Activated naive CD8-positive, alpha-beta T cell (primary cell): ENCODE data around the gene TMEM234.
A peak's percentile ranks its signal among the peaks of the same experiment; 100 is the strongest.
"Not testable (repeated sequence)": the region's sequence is repeated elsewhere in the genome, so short reads cannot be mapped to it uniquely, and the experiment has no call there.

Experiments used
- H3K27ac Mint-ChIP-seq: one replicate; pipeline ENCODE4 v1.8.0; 2021; ENCODE audit warnings: mixed read lengths
- H3K27me3 Mint-ChIP-seq: one replicate; pipeline ENCODE4 v1.8.0; 2021; ENCODE audit warnings: mixed read lengths
- H3K36me3 Mint-ChIP-seq: one replicate; pipeline ENCODE4 v1.8.0; 2021; ENCODE audit warnings: mixed read lengths
- H3K4me1 Mint-ChIP-seq: one replicate; pipeline ENCODE4 v1.8.0; 2021; ENCODE audit warnings: low read depth, mixed read lengths
- H3K4me3 Mint-ChIP-seq: one replicate; pipeline ENCODE4 v1.8.0; 2021; ENCODE audit warnings: mild to moderate bottlenecking, mixed read lengths
- H3K9me3 Mint-ChIP-seq: one replicate; pipeline ENCODE4 v1.8.0; 2021; ENCODE audit warnings: low read depth, mixed read lengths

The TMEM234 gene

DNA sequence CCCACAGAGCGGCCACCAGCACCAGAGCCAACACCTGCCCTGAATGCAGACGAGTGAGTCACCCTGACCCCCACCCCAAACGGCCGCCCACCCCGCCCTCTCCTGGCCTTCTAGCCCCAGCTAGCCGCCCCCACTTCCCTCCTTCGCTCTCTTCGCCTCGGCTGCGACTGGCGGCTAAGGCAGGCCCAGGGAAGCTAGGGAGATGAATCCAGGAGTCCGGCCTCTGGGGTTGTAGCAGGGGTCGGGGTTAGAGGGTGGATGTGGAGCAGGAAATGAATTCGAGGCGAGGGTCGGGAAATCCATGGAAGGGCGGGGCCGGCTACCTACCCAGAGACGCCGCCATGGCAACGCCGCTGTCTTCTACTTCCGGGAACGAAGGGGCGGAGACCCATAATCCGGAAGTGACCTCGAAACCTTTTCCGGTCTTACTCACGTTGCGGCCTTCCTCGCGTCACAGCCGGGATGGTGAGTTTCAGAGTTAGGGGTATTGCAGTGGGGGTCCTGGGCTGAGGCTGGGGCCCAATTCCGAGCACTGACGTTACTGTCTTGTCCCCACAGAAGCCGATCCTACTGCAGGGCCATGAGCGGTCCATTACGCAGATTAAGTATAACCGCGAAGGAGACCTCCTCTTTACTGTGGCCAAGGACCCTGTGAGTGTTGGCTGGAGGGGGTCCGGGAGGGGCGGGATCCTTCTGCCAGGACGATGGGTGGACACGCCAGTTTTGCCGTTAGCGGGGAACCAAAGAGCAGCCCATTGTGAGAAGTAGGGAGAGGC lies at the start of gene TMEM234, which contains the start of gene EIF3I:
Gene TMEM234 (minus strand): TSS at position 374 of the 776 bp plus-strand sequence. CDS start 31 bp downstream, at position 343.
Gene EIF3I (plus strand): TSS at position 428 of the 776 bp plus-strand sequence. CDS start 35 bp downstream, at position 463.
- Mint-ChIP-seq H3K36me3 (peaks cover 2% of the 10 kb centered on the region), H3K9me3 (no peaks in the 10 kb centered on the region), H3K4me3 (peak within 1 kb of the TSS; percentile 97), H3K4me1 (peaks cover 32% of the 10 kb centered on the region), H3K27me3 (no peaks in the 10 kb centered on the region), H3K27ac (peak within 1 kb of the TSS; percentile 98)

DNA sequence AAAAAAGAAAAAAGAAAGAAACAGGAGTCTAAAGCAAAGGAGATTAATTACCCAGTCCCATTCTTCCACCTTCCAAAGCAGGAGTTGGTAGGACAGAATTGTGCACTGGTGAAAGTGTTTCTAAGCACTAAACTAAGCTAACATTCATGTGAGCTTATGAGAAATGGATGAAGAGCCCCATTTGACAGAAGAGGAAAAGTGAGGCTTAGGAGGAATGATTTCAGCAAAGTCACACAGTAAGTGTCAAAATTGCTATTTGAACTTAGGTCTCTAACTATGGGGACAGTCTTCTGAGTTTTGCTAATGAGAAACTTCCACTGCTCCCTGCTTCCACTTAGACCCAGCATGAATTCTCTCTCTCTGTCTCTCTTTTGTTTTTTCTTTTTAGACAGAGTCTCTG lies 47.6 kb upstream of the TMEM234 start:
- H3K36me3 Mint-ChIP-seq: peaks cover 2% of the 10 kb centered on the region
- H3K4me1 Mint-ChIP-seq: peaks cover 68% of the 10 kb centered on the region
- H3K27me3 Mint-ChIP-seq: no peaks in the 10 kb centered on the region
- peak overlapping the region; percentile 81 for H3K27ac Mint-ChIP-seq
- no peaks in the 10 kb centered on the region for H3K9me3 Mint-ChIP-seq
- no peak overlapping the region for H3K4me3 Mint-ChIP-seq

DNA sequence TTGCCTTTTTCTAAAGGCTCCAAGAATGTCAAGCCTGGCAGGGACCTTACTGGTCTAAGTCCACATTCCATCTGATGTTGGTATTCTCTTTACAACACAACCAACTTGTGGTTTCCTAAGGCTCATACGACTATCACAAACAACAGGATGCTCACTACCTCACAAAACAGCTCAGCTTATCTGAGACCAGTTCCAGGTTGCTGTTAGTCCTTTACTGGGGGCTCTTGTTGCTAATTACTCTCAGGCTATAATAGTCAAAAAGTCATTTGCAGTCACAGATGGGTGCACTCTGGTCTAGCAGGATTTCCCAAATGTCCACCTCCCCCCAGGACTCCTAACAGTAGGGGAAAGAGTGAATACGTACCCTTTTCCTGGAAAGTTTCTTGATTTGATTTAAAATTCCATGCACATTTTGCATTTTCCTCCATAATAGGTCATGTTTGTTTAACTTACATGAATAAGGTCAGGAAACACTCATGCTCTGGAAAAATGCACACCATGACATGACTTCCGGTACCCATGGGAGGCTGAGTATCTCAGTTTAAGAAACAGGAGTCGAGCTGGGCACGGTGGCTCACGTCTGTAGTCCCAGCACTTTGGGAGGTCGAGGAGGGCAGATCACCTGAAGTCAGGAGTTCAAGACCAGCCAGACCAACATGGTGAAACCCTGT lies 44.9 kb upstream of the TMEM234 start:
- no peaks in the 10 kb centered on the region for H3K9me3 Mint-ChIP-seq
- H3K36me3 Mint-ChIP-seq: peaks cover 5% of the 10 kb centered on the region
- peak overlapping the region; percentile 81 for H3K4me3 Mint-ChIP-seq
- no peaks in the 10 kb centered on the region for H3K27me3 Mint-ChIP-seq
- H3K4me1 Mint-ChIP-seq: peaks cover 61% of the 10 kb centered on the region
- H3K27ac Mint-ChIP-seq: peak overlapping the region; percentile 99

DNA sequence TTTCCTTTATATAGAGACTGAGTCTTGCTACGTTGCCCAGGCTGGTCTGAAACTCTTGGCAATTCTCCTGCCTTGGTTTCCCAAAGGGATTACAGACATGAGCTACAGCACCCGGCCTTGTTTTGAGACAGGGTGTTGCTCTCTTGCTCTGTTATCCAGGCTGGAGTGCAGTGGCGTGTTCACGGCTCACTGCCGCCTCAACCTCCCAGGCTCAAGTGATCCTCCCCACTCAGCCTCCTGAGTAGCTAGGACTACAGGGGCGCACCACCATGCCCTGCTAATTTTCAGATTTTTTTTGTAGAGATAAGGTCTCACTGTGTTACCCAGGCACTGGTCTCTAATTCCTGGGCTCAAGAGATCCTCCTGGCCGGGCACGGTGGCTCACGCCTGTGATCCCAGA lies 43.7 kb upstream of the TMEM234 start:
- peaks cover 49% of the 10 kb centered on the region for H3K4me1 Mint-ChIP-seq
- H3K36me3 Mint-ChIP-seq: peaks cover 5% of the 10 kb centered on the region
- H3K27me3 Mint-ChIP-seq: no peaks in the 10 kb centered on the region
- no peaks in the 10 kb centered on the region for H3K9me3 Mint-ChIP-seq
- peak overlapping the region; percentile 91 for H3K27ac Mint-ChIP-seq
- peak overlapping the region; percentile 56 for H3K4me3 Mint-ChIP-seq

DNA sequence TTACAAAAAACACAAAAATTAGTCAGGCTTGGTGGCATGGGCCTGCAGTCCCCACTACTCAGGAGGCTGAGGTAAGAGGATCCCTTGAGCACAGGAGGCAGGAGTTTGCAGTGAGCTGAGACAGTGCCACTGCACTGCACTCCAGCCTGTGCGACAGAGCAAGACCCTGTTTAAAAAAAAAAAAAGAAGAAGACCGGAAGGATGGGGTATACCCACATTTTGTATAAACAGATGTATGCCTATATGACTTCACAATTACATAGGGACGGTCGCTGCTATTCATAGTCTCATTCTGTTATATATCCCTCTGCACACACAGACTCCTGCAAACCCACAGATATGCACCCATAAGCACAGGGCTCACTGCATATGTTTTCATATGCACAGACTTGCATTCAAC lies 41.6 kb upstream of the TMEM234 start:
- Mint-ChIP-seq H3K4me1 (peaks cover 53% of the 10 kb centered on the region), H3K36me3 (peaks cover 8% of the 10 kb centered on the region), H3K9me3 (no peaks in the 10 kb centered on the region), H3K27ac (peak overlapping the region; percentile 91), H3K4me3 (peak overlapping the region; percentile 67), H3K27me3 (no peaks in the 10 kb centered on the region)

- H3K36me3 Mint-ChIP-seq, H3K4me3 Mint-ChIP-seq, H3K9me3 Mint-ChIP-seq, H3K27me3 Mint-ChIP-seq: not testable (repeated sequence)
- peak overlapping the region; percentile 91 for H3K27ac Mint-ChIP-seq
- H3K4me1 Mint-ChIP-seq: peaks cover 54% of the 10 kb centered on the region
Observed at GRCh38 chr1:32263236-32263593, 41.1 kb upstream of the TMEM234 start.

DNA sequence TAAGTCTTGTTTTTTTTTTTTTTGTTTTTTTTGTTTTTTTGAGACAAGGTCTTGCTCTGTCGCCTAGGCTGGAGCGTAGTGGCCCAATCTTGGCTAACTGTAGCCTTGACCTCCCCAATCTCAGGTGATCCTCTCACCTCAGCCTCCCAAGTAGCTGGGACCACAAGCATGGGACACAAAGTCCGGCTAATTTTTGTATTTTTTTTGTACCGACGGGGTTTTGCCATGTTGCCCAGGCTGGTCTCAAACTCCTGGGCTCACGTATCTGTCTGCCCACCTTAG lies 35.0 kb upstream of the TMEM234 start:
- H3K36me3 Mint-ChIP-seq: peaks cover 5% of the 10 kb centered on the region
- H3K9me3 Mint-ChIP-seq: no peaks in the 10 kb centered on the region
- peaks cover 58% of the 10 kb centered on the region for H3K4me1 Mint-ChIP-seq
- no peaks in the 10 kb centered on the region for H3K27me3 Mint-ChIP-seq
- H3K27ac Mint-ChIP-seq: peak overlapping the region; percentile 94
- peak overlapping the region; percentile 84 for H3K4me3 Mint-ChIP-seq

DNA sequence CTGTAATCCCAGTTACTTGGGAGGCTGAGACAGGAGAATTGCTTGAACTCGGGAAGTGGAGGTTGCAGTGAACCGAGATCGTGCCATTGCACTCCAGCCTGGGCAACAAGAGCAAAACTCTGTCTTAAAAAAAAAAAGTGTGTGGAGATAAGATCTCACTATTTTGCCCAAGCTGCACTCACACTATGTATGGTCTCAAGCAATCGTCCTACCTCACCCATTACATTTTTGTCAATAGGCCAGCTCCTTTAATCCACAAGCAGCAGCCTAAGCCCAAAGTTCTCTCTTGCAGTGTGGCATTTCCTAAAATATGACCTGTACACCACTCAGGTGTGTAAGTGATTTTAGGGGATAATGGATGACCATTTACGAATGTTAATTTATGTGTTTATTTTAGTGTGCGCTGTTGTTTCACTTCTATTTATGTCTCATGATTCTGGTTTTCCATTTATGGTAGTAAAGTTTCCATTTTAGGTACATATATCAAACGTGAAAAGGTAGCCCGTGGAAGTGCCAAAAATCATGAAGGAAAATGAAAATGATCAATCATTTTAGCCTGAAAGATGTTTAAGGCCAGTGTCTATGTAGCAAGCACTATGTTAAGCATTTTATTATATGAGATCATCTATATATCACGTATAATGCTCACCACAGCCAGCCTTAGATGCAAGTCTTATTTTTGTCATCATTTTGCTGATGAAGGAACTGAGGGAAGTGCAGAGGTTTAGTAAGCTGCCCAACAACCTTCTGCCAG lies 34.5 kb upstream of the TMEM234 start:
- no peaks in the 10 kb centered on the region for H3K9me3 Mint-ChIP-seq
- H3K27ac Mint-ChIP-seq: peak overlapping the region; percentile 94

DNA sequence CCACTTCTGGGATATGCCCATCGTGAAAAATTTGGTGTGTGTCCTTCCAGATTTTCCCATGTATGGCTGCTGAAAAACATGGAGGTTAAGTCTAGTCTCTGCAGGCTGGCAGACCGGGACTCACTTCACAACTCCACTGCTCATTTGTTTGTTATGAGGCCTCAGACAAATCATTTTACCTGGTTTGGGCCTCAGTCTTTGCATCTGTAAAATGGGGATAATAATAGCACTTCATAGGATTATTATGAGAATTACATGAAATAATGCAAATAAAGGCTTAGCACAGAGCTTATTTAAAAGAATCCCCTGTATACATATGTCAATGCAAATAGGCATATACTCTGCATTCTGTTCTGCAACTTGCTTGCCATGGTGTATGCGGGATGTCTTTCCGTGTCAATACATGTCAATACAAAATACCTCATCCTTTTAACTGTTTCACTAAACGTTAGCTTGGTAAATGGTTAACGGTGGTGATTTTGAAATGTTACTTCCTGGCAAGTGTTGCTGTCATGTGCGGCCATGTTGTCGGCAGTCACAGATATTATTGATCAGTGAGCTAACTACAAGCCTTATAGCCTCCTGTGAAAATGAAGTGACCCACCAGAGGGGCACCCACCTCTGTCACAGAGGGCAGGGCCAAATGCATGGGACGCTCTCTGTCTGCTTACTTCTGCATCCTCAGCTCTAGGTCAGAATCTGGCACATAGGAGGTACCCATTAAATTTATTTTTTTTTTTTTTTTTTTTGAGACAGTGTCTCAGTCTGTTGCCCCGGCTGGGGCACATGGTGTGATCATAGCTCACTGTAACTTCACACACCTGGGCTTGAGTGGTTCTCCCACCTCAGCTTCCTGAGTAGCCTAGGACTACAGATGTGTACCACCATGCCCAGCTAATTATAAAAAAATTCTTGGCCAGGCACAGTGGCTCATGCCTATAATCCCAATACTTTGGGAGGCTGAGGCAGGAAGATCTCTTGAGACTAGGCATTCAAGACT lies 33.2 kb upstream of the TMEM234 start:
- H3K27me3 Mint-ChIP-seq: no peaks in the 10 kb centered on the region
- H3K4me3 Mint-ChIP-seq: peak overlapping the region; percentile 81
- no peaks in the 10 kb centered on the region for H3K9me3 Mint-ChIP-seq
- peaks cover 65% of the 10 kb centered on the region for H3K4me1 Mint-ChIP-seq
- H3K27ac Mint-ChIP-seq: peak overlapping the region; percentile 79
- H3K36me3 Mint-ChIP-seq: peaks cover 6% of the 10 kb centered on the region

More for the DNA sequence above, 34.5 kb upstream of the TMEM234 start:
- H3K4me3 Mint-ChIP-seq: peak overlapping the region; percentile 84
- H3K36me3 Mint-ChIP-seq: peaks cover 7% of the 10 kb centered on the region
- H3K27me3 Mint-ChIP-seq: no peaks in the 10 kb centered on the region
- peaks cover 62% of the 10 kb centered on the region for H3K4me1 Mint-ChIP-seq

- Mint-ChIP-seq H3K4me3 (peak within 1 kb of the TSS; percentile 100), H3K4me1 (peaks cover 72% of the 10 kb centered on the region), H3K36me3 (peaks cover 2% of the 10 kb centered on the region), H3K27ac (peak within 1 kb of the TSS; percentile 99), H3K9me3 (no peaks in the 10 kb centered on the region), H3K27me3 (no peaks in the 10 kb centered on the region)
Observed at GRCh38 chr1:32250893-32251716, 29.0 kb upstream of the TMEM234 start, which contains the start of gene LCK. Gene LCK (plus strand): TSS chr1:32251265. CDS start chr1:32274330, 23,065 bp downstream.

DNA sequence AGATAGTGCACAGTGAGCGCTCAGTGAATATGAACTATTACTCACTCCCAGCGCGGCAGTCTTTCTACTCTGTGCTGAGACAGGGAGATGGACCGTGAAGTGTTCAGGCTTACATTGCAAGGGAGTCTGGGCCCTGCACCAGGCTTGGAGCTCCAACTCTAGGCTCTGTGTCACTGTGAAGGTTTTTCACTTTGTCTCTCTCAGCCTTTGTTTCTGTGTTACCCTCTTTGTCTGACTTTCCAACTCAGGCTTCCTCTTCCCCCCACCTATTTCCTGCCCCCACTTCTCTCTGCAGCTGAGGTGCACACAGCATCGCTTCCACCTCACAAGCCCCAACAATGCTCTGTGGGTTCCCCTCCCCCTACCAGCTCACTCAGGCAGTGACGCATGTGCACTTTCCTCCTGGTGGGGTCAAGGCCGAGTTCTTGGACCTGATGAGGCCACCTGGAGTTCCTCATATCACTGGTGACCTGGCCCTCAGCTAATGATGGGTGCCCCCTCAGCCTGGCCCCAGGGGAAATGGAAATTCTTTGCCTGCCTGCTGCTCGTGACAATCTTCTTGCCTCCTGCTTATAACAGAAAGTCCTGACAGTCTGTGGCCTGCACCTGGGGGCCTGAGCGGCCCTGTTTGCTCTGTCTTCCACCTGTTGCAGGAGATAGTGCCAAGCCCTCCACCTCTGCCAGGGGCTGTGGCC lies 27.8 kb upstream of the TMEM234 start:
- no peaks in the 10 kb centered on the region for H3K9me3 Mint-ChIP-seq

GRCh38 chr1:32247983-32248889 lies 26.1 kb upstream of the TMEM234 start:
- Mint-ChIP-seq H3K27ac (peak overlapping the region; percentile 95), H3K4me1 (peaks cover 57% of the 10 kb centered on the region), H3K9me3 (no peaks in the 10 kb centered on the region), H3K27me3 (no peaks in the 10 kb centered on the region), H3K36me3 (peaks cover 2% of the 10 kb centered on the region), H3K4me3 (peak overlapping the region; percentile 69)

More for the DNA sequence above, 27.8 kb upstream of the TMEM234 start:
- H3K4me1 Mint-ChIP-seq: peaks cover 67% of the 10 kb centered on the region
- no peaks in the 10 kb centered on the region for H3K27me3 Mint-ChIP-seq
- H3K4me3 Mint-ChIP-seq: peak overlapping the region; percentile 100
- peak overlapping the region; percentile 99 for H3K27ac Mint-ChIP-seq
- H3K36me3 Mint-ChIP-seq: peaks cover 2% of the 10 kb centered on the region
